A673 (cell line): Measurements from ENCODE around the gene FAM234B. TPM values are rescaled to one million over a fixed set of nuclear protein-coding genes. Genes with fewer than 3 reads are reported as not detected.

Source experiments
- BruUV-seq: library from RNA; stranded (reverse); fragments of 400-500 nt; replicated peaks from 2 replicates; lab custom pipeline; 2021; lab: Mats Ljungman, UMichigan
- CTCF ChIA-PET: fragments of 300-600 bp; sonication (Branson Sonifier 250); formaldehyde crosslinking; loops from one replicate; lab custom pipeline; 2022; ENCODE audit warnings: antibody characterized with exemption; lab: Charles Lee
- POLR2A ChIA-PET: fragments of 300-600 bp; sonication (Branson Sonifier 250); formaldehyde crosslinking; loops from one replicate; lab custom pipeline; 2022; ENCODE audit warnings: antibody characterized with exemption; ENCODE audit not compliant: low non-redundant PET; lab: Charles Lee
- DNase-seq: peaks from one replicate; pipeline ENCODE4 v3.0.0-alpha.2; 2015; ENCODE audit warnings: low spot score
- H3K27ac ChIP-seq: fragments of 200-600 bp; sonication (generic); 2 replicates; pipeline ENCODE4 v1.5.1; 2016; ENCODE audit warnings: mixed run types, low read depth, mild to moderate bottlenecking, mixed read lengths, antibody characterized with exemption, low read length; ENCODE audit not compliant: poor library complexity, severe bottlenecking
- H3K27me3 ChIP-seq: fragments of 200-600 bp; sonication (generic); replicated peaks from 2 replicates; pipeline ENCODE4 v1.6.1; 2017; ENCODE audit warnings: mixed run types, low read depth, mild to moderate bottlenecking, mixed read lengths, antibody characterized with exemption, low read length; ENCODE audit not compliant: insufficient read depth, poor library complexity
- H3K36me3 ChIP-seq: fragments of 200-600 bp; sonication (generic); 2 replicates; pipeline ENCODE4 v1.6.1; 2016; ENCODE audit warnings: mixed run types, mild to moderate bottlenecking, mixed read lengths, antibody characterized with exemption, low read length; ENCODE audit not compliant: insufficient read depth, poor library complexity, severe bottlenecking
- H3K4me1 ChIP-seq: fragments of 200-600 bp; sonication (generic); 2 replicates; pipeline ENCODE4 v1.6.1; 2017; ENCODE audit warnings: mixed run types, mild to moderate bottlenecking, mixed read lengths, antibody characterized with exemption, low read length; ENCODE audit not compliant: insufficient read depth, poor library complexity, severe bottlenecking
- H3K4me3 ChIP-seq: fragments of 200-600 bp; sonication (generic); 2 replicates; pipeline ENCODE4 v1.5.1; 2016; ENCODE audit warnings: low read depth, mixed run types, mild to moderate bottlenecking, mixed read lengths, low read length; ENCODE audit not compliant: poor library complexity, severe bottlenecking
- H3K9me3 ChIP-seq: fragments of 200-600 bp; sonication (generic); 2 replicates; pipeline ENCODE4 v1.6.1; 2016; ENCODE audit warnings: mixed run types, low read depth, mild to moderate bottlenecking, mixed read lengths, antibody characterized with exemption, low read length; ENCODE audit not compliant: poor library complexity, severe bottlenecking
- EZH2 ChIP-seq: fragments of 200-600 bp; sonication (generic); IDR thresholded peaks from 2 replicates; pipeline ENCODE4 v1.6.1; 2017; ENCODE audit warnings: borderline replicate concordance, low read depth, mild to moderate bottlenecking, mixed read lengths, antibody characterized with exemption, low read length; ENCODE audit not compliant: poor library complexity, severe bottlenecking
- intact Hi-C: fragments of 100-400 bp; cut with micrococcal nuclease; formaldehyde crosslinking; loops from one replicate; pipeline ENCODE4 v1.10.0; 2022; ENCODE audit not compliant: unreplicated experiment
- total RNA-seq: library from RNA; stranded (reverse); gene quantifications from 2 replicates; pipeline ENCODE4 v1.2.3, GENCODE V29; 2021
- TF ChIP-seq, protein P1 (sequence below): fragments of 300-800, 200-600 bp; sonication (generic); conservative IDR thresholded peaks from 2 replicates; pipeline ENCODE4 v1.5.1; 2017; ENCODE audit warnings: low read depth, mild to moderate bottlenecking, antibody characterized with exemption, low read length, moderate library complexity, mixed read lengths

FAM234B gene
- total RNA-seq, 1 experiment from 2014 or later, result 11.8 TPM

DNA sequence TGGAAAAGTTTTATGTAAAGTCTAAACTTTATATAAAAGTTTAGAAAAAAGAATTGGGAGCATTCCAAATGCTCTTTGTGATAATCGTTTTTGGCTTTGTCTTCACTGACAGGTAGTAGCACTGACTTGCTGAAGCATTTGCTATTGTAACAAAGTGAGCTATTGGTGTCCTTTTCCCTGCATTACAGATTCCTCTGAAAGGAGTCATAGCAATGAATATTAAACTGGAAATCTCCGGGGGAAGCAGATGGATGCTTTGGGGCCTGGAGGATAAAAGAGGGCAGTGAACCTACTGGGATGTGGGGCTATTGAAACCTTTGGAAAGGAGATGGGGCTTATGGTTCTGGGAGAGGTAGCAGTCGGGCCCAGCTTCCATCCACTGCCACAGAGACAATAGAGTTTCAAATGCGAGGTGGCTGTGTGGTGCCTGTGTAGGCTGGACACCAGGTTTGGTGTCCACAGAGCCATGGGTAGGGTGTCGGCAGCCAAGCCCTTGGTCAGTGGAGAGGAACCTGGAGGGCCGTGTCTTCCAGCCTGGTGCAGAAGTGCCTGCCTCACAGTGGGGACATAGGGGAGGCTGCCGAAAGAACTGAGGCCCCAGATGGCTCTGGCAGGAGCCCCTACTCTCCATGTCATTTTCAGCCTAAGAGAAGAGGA is 49.1 kb downstream of the FAM234B start:
- H3K4me3 ChIP-seq, result no peak overlapping the region
- CTCF ChIA-PET, result no interaction called here
- no peaks in the 10 kb centered on the region for H3K36me3 ChIP-seq

DNA sequence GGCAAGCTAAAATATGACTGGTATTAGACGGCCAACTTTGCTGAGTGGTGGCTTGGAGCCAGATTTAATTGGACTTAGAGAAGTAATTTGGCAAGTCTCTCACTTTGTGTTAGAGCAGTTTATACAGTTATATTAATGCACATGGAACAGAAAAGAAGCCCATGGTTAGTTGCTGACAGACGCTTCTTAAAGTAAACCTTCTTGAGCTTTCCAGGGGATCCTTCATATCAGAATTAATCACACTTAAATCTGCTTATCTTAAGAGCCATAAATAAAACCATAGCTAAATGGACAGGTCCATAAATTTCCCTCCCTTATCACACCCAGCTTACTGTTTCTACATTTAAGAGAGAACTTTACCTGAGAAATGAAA is 49.7 kb downstream of the FAM234B start:
- Histone ChIP-seq H3K27ac (no peak overlapping the region), H3K36me3 (no peaks in the 10 kb centered on the region), H3K4me1 (peaks cover 41% of the 10 kb centered on the region), H3K27me3 (no peaks in the 10 kb centered on the region), H3K9me3 (no peaks in the 10 kb centered on the region), H3K4me3 (no peak overlapping the region)
- POLR2A ChIA-PET, result no interaction called here
- CTCF ChIA-PET, result no interaction called here
- TF ChIP-seq, protein P1, sequence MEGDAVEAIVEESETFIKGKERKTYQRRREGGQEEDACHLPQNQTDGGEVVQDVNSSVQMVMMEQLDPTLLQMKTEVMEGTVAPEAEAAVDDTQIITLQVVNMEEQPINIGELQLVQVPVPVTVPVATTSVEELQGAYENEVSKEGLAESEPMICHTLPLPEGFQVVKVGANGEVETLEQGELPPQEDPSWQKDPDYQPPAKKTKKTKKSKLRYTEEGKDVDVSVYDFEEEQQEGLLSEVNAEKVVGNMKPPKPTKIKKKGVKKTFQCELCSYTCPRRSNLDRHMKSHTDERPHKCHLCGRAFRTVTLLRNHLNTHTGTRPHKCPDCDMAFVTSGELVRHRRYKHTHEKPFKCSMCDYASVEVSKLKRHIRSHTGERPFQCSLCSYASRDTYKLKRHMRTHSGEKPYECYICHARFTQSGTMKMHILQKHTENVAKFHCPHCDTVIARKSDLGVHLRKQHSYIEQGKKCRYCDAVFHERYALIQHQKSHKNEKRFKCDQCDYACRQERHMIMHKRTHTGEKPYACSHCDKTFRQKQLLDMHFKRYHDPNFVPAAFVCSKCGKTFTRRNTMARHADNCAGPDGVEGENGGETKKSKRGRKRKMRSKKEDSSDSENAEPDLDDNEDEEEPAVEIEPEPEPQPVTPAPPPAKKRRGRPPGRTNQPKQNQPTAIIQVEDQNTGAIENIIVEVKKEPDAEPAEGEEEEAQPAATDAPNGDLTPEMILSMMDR, result no peak
- no peak for TF ChIP-seq EZH2
- DNase-seq, result peak; percentile 46
- BruUV-seq, result no TSS peak
- intact Hi-C loops, result no loop called here

More for the DNA sequence above, 49.1 kb downstream of the FAM234B start:
- POLR2A ChIA-PET, result no interaction called here
- Histone ChIP-seq H3K9me3 (no peaks in the 10 kb centered on the region), H3K4me1 (peaks cover 40% of the 10 kb centered on the region), H3K27ac (no peak overlapping the region), H3K27me3 (no peaks in the 10 kb centered on the region)
- TF ChIP-seq, protein P1, result no peak
- no peak for TF ChIP-seq EZH2
- DNase-seq, result peak; percentile 14
- intact Hi-C loops, result no loop called here
- BruUV-seq, result no TSS peak

DNA sequence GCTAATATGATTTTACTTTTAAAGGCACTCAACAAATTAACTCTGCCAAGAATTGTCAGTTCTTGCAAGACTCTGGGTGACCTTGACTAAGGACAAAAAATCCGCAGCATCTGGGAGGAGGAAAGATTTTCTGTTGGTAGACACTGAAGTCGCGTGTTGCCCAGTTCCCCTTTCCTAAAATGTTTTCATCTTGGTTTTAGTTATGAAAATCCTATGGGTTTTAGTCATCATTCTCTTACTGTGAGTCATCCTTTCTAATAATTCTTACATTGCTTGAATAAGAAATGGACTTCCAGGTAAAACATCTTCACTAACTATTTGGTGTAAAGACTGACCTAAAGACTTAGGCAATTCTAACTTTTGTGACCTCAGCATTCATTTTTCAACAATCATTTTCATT is 50.2 kb downstream of the FAM234B start:
- no peaks in the 10 kb centered on the region for H3K9me3 ChIP-seq
- no peaks in the 10 kb centered on the region for H3K27me3 ChIP-seq
- intact Hi-C loops, result no loop called here
- TF ChIP-seq, protein P1, result no peak
- TF ChIP-seq EZH2, result no peak
- peaks cover 46% of the 10 kb centered on the region for H3K4me1 ChIP-seq
- ChIA-PET CTCF (no interaction called here), POLR2A (no interaction called here)
- H3K27ac ChIP-seq, result no peak overlapping the region
- BruUV-seq, result no TSS peak
- no peak for DNase-seq
- no peak overlapping the region for H3K4me3 ChIP-seq
- no peaks in the 10 kb centered on the region for H3K36me3 ChIP-seq
